ENCODE results near the gene DCANP1. TPM values are rescaled to one million over a fixed set of nuclear protein-coding genes. Genes with fewer than 3 reads are reported as not detected.

Gene DCANP1
- total RNA-seq, 1 experiment from 2014 or later = not detected

GRCh38 chr5:135462304-135462703, 15.2 kb upstream of the DCANP1 start:
- Mint-ChIP-seq H3K27ac (no peak overlapping the region), H3K4me3 (no peak overlapping the region), H3K9me3 (no peaks in the 10 kb centered on the region), H3K27me3 (ENCODE audit: low read depth) (peaks cover 78% of the 10 kb centered on the region), H3K4me1 (peaks cover 16% of the 10 kb centered on the region), H3K36me3 (no peaks in the 10 kb centered on the region)
- DNase-seq (ENCODE audit: low spot score) (peak; percentile 82), ATAC-seq (peak; percentile 74)
- TF ChIP-seq JAZF1 (CRISPR knock-in tag; IDR thresholded peaks at IDR 0.05) (no peak), CTCF (IDR thresholded peaks at IDR 0.05) (peak; percentile 39; the same call in 1 of the 2 replicates), OVOL2 (CRISPR knock-in tag; IDR thresholded peaks at IDR 0.05; ENCODE audit: borderline replicate concordance) (no peak)
- ChIA-PET POLR2A (interaction anchor here (0.7 kb wide), 1 partner anchor 119 kb away, joined by 11 read pairs; no protein-coding TSS in a partner anchor), CTCF (interaction anchor here (0.6 to 11.9 kb wide), 44 partner anchors 10 to 1326 kb away, joined by 3 to 524 read pairs (median 4); partner anchors contain the start of genes CXCL14, DCANP1, NEUROG1 and SLC25A48)

- Mint-ChIP-seq H3K27me3 (ENCODE audit: low read depth) (peaks cover 76% of the 10 kb centered on the region), H3K4me1 (peaks cover 9% of the 10 kb centered on the region), H3K9me3 (no peaks in the 10 kb centered on the region), H3K4me3 (no peak overlapping the region), H3K27ac (no peak overlapping the region), H3K36me3 (no peaks in the 10 kb centered on the region)
- DNase-seq (ENCODE audit: low spot score) = no peak
- ChIA-PET POLR2A (no interaction called here), CTCF (interaction anchor here (1.0 to 11.9 kb wide), 32 partner anchors 13 to 619 kb away, joined by 3 to 524 read pairs (median 4); partner anchors contain the start of genes CXCL14, NEUROG1 and SLC25A48)
- ATAC-seq = no peak
- TF ChIP-seq ZBTB43 (CRISPR knock-in tag; IDR thresholded peaks at IDR 0.05) (no peak), ZNF138 (CRISPR knock-in tag; conservative IDR thresholded peaks at IDR 0.05) (no peak)
- TF ChIP-seq, protein P1, sequence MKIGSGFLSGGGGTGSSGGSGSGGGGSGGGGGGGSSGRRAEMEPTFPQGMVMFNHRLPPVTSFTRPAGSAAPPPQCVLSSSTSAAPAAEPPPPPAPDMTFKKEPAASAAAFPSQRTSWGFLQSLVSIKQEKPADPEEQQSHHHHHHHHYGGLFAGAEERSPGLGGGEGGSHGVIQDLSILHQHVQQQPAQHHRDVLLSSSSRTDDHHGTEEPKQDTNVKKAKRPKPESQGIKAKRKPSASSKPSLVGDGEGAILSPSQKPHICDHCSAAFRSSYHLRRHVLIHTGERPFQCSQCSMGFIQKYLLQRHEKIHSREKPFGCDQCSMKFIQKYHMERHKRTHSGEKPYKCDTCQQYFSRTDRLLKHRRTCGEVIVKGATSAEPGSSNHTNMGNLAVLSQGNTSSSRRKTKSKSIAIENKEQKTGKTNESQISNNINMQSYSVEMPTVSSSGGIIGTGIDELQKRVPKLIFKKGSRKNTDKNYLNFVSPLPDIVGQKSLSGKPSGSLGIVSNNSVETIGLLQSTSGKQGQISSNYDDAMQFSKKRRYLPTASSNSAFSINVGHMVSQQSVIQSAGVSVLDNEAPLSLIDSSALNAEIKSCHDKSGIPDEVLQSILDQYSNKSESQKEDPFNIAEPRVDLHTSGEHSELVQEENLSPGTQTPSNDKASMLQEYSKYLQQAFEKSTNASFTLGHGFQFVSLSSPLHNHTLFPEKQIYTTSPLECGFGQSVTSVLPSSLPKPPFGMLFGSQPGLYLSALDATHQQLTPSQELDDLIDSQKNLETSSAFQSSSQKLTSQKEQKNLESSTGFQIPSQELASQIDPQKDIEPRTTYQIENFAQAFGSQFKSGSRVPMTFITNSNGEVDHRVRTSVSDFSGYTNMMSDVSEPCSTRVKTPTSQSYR (CRISPR knock-in tag; IDR thresholded peaks at IDR 0.05) = no peak
Observed at GRCh38 chr5:135461481-135462151, 14.5 kb upstream of the DCANP1 start.

- Mint-ChIP-seq H3K9me3 (no peaks in the 10 kb centered on the region), H3K27ac (no peak overlapping the region), H3K4me1 (peaks cover 4% of the 10 kb centered on the region; the same call in 1 of the 2 replicates), H3K36me3 (no peaks in the 10 kb centered on the region), H3K27me3 (ENCODE audit: low read depth) (peaks cover 76% of the 10 kb centered on the region), H3K4me3 (no peak overlapping the region)
- ATAC-seq (no peak), DNase-seq (ENCODE audit: low spot score) (no peak)
- POLR2A ChIA-PET = no interaction called here
- TF ChIP-seq TCF7 (CRISPR knock-in tag; IDR thresholded peaks at IDR 0.05; ENCODE audit: low read depth) (no peak), FOXP1 (CRISPR knock-in tag; IDR thresholded peaks at IDR 0.05; ENCODE audit: borderline replicate concordance) (no peak), ZNF416 (CRISPR knock-in tag; IDR thresholded peaks at IDR 0.05) (no peak), RORB (CRISPR knock-in tag; IDR thresholded peaks at IDR 0.05) (no peak), EMX1 (CRISPR knock-in tag; IDR thresholded peaks at IDR 0.05) (no peak), NFE2L1 (CRISPR knock-in tag; IDR thresholded peaks at IDR 0.05) (no peak)
- TF ChIP-seq, protein P1 (CRISPR knock-in tag; IDR thresholded peaks at IDR 0.05) = no peak
- CTCF ChIA-PET = interaction anchor here (0.7 to 11.9 kb wide), 8 partner anchors 12 to 352 kb away, joined by 3 to 524 read pairs (median 13); partner anchors contain the start of gene NEUROG1
Observed at GRCh38 chr5:135460246-135461033, 13.3 kb upstream of the DCANP1 start.

Measured in WTC11 (cell line).